Hematopoietic multipotent progenitor cell treated with erythropoietin and hydrocortisone succinate and interleukin-3 and kit ligand, for 15 days (in vitro differentiated cells): Measurements from ENCODE around the gene JAK2.
"Not testable (repeated sequence)": the region's sequence is repeated elsewhere in the genome, so short reads cannot be mapped to it uniquely, and the experiment has no call there.

Experiments
- DNase-seq: peaks from one replicate; pipeline ENCODE4 v3.0.0-alpha.2; 2015; ENCODE audit warnings: low spot score

The JAK2 gene

DNA sequence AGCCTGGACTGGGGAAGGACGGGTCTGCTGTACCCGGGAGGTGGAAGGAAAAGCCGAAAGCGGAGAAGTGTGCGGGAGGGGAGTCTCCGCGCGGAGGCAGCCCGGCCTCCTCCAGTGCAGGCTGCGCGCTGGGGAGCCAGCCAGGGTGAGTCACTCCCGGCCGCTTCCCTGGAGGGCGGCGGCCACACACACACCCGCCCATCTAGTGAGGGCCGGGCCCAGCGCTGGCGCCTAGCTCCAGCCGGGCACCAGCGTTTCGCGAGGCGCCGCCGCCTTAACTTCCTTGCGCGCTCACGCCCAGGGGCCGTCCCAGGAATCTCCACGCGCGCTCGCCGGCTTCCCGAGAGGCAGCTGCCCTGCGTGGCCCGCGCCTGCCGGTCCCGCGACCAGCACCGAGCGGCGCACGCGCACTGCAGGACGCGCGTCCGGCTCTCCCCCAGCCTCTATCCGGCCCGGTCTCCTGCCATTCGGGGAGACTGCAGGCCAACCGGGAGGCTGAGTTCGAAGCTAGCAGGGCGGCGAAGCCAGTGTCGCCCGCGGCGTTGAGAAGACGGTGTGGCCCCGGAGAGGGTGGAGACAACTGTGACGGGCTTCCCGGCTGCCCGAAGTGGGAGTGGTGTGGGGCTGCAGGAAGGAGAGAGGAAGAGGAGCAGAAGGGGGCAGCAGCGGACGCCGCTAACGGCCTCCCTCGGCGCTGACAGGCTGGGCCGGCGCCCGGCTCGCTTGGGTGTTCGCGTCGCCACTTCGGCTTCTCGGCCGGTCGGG is at the start of gene JAK2:
Gene JAK2 (plus strand): TSS at position 652 of the 765 bp plus-strand sequence. CDS start 36,716 bp downstream, outside the sequence.
- peak; percentile 90 for DNase-seq

DNA sequence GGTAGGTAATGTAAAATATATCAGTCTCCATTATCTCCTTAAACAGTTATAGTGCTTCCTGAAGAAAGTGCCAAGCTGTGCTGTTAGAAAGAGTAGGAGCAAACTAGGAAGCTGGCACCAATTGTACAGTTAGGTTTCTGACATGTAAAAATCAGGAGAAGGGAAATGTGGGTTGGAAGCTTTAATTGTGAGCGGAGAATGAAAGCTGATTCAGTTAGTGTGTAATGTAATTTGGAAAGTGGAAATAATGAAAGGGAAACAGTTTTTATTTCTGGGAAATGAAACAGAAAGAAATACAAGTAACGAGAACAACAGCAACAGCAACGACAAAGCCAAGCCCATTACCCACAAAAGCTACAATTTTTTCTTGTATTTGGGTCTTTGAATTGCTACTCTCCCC is 48.8 kb upstream of the JAK2 start:
- no peak for DNase-seq

DNA sequence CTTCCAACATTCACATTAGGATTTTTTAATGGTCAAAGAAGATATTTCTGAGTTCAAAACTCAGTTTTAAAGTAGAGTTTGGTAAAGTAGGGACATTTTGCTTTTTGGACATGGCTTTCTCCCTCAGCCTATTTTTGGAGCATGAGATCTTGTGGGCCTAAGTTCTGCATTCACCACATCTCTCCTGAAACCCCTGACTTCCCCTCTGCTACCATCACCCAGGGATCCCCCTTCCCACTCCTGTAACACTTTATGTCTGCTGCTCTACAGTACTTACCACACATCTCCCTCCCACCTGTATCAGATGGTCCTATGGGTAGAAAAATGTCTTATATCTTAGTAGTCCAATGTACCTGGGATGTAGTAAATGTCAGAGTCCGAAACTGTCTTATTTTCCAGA is 48.2 kb upstream of the JAK2 start:
- no peak for DNase-seq

DNA sequence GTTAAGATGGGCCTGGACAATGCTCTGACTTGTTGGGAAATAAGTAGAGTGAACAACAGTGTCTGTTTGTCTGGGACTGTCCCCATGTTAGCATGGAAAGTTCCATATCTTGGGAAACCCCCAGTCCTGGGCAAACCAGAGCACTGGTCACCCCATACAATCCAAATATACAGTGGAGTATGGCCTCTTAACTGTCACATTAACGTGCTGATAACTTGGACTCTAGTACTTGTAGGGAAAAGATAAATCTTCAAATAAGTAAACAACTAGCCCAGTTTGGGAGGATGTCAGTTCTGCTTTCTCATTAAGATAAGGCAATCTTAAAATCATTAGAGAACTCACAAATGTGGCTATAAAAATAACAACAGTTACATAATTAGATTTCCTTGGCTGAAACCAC is 47.6 kb upstream of the JAK2 start:
- no peak for DNase-seq

DNA sequence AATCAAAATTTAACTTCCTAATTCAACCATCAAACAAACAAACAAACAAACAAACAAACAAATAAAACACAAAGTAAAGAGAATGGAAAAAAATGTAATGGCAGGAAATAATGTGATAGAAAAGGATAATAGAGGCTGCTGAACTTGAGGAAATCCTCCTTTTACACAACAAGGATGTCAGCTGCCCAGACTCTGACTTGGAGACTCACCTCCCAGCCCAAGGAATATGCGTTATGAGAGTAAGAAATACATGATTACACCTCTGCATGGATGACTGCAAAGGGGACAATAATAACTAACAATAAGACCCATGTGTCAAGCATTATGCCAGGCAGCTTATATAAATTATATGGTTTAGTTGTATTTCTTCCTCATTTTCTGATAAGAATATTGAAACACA is 46.6 kb upstream of the JAK2 start:
- DNase-seq, result no peak

DNA sequence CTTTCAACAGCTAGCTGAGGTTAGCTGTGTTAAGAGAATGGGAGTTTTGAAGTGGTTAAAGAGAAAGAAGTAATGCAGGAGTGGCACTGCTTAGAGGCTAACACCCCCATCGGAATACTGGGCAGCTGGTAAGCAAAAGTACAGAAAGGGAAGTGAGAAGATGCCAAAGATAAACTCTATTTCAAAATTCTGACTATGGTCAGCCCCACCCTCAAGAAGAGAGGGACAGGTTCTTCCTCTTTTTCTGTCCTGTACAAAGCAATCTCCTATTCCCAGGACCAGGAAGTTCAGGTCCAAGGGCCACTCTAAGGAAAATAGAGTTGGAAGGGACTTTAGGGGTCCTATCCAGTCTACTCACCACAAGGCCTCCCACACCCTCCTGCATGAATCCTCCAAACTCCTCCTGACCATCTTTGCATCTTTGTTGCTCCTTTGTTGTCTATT is 45.9 kb upstream of the JAK2 start:
- DNase-seq, result no peak

DNA sequence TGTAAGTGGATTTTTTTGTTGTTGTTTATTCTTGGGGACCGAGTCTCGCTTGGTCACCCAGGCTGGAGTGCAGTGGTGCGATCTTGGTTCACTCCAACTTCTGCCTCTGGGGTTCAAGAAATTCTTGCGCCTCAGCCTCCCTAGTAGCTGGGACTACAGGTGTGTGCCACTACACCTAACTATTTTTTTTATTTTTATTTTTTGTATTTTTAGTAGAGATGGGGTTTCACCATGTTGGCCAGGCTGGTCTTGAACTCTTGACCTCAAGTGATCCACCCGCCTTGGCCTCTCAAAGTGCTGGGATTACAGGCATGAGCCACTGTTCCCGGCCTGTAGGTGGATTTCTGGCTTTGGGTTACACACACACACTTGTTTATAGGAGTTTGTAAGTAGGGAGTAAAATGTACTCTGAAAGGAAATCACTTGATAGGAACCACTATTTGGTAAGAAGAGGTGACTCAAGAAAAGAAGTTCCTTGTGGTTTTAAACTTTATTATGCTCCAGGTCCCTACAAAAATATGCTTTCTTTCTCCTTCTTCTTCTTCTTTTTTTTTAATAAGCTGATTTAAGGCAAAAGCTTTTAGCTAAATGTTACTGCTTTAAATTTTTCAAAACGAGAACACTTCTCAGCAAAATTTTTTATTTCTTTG is 42.9 kb upstream of the JAK2 start:
- DNase-seq, result not testable (repeated sequence)

DNA sequence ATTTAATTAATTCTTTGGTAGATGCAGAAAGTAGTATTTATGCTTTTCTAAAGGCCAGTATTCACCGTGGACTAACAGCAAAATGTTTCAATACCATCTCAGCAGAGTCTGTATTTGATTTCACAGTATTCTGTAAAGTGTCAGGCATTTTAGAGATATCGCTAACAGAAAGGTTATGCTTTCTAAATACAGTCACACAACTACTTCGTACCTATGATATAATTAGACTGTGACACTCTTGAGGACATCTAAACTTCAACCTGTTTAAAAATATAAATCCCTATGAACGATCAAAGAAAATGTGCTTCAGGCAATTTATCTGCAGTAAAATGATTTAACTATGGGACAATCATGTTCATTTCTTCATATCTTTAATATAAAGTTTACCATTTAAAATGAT is 41.7 kb upstream of the JAK2 start:
- DNase-seq, result no peak

DNA sequence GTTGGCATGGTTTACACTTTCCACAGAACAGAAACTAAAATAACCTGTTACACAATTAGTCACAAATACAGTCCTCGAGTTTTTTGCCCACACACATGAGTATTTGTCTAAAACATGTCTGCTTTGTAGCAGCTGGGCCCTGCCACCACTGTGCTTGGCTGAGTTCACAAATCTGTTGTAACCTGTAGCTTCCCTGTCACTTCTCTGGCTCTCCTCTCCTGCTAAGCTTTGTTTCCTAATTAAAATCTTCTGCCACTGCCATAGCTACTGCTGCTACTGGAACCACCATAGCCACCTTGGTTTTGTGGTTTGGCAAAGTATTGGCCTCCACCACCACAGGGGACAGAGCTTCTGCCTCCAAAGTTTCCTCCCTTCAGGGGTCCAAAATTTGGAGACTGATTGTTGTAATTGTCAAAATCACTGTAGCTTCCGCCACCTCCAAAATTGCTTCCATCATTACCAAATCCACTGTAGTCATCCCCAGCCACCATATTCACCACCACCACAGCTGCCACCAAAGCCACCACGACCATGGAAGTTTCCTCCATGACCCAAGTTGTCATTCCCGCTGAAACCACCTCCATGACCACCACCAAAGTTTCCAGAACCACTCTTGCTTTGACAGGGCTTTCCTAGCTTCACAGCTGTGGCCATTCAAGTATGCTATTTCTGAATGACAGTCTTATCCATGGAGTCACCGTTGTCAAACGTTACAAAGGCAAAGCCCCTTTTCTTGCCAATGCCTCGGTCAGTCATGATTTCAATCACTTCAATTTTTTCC is 40.5 kb upstream of the JAK2 start:
- DNase-seq, result not testable (repeated sequence)

DNA sequence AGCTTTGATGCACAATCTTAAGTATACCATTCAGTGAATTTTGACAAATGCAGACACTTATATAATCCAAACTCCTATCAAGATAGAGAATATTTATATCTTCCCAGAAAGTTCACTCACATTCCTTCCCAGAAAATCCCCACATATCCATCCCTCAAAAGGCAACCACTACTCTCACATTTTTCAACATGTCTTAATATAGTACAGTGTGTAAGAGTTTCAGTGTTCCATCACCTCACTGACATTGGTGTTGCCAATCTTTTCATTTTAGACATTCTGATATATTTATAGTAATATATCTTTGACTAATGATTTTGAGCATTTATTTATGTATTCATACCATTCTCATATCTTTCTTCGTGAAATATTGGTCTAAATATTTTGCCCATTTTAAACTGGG is 38.1 kb upstream of the JAK2 start:
- no peak for DNase-seq

DNA sequence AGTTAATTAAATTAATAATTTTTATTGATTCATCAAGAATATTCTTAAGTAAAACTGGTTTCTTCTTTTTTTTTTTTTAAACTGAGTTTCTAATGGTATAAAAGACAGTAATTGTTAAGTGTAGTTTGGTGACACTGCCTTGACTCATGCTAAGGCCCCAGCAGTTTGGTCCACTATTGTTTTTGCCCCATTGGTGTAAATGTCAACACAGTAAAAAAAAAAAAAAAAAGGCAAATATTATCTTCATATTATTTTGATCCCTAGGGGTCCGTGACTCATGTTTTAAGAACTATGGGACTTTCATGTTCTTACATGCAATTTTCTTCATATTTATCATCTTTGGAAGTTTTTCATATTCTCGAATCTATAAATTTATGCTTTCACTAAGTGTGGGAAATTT is 29.2 kb upstream of the JAK2 start:
- no peak for DNase-seq

DNA sequence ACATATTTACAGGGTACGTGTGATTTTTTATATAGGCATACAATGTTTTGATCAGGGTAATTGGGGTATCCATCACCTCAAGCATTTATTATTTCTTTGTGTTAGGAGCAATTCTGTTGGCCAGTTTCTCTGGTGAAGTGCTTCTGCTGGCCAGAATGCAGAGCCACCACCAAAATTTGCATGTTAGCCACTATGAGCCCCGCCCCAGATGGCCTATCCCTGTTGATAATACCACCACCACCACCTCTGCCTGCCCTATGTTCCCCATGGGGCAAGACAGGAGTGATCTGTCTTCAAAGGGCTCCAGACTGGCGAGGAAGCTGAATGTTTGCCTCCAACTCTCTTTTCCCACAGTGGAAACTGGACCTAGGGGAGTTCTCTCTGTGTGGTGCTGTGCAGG is 26.0 kb upstream of the JAK2 start:
- DNase-seq, result no peak

DNA sequence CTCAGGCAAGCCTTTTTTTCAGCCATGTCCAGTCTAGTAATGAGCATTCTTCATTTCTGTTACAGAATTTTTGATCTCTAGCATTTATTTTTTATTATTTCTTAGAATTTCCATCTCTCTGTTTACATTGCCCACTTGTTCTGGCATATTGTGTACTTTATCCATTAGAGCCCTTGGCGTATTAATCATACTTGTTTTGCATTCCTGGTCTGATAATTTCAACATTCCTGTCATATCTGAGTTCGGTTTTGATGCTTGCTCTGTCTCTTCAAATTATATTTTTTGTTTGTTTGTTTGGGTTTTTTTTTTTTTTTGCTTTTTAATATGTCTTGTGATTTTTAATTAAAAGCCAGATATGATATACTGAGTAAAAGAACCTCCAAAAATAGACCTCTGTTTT is 23.0 kb upstream of the JAK2 start:
- DNase-seq, result no peak

DNA sequence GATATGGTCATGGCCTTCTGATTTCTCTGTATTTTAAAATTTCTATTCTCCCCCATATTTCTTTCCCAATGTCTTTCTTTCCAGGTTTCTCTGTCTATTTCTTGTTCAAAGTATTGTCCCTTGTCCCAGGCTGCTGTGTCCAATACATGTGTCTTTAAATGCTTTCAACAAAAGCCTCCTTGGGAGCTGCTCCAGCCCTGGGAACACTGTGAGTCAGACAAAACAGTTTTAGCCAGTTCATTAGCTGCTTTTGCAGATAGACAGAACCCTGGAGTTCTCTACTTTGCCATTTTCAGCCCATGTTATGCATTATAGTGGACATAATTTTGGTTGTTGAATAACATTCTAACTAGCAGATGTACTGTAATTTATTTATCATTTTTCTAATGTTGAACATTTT is 20.5 kb upstream of the JAK2 start:
- no peak for DNase-seq

DNA sequence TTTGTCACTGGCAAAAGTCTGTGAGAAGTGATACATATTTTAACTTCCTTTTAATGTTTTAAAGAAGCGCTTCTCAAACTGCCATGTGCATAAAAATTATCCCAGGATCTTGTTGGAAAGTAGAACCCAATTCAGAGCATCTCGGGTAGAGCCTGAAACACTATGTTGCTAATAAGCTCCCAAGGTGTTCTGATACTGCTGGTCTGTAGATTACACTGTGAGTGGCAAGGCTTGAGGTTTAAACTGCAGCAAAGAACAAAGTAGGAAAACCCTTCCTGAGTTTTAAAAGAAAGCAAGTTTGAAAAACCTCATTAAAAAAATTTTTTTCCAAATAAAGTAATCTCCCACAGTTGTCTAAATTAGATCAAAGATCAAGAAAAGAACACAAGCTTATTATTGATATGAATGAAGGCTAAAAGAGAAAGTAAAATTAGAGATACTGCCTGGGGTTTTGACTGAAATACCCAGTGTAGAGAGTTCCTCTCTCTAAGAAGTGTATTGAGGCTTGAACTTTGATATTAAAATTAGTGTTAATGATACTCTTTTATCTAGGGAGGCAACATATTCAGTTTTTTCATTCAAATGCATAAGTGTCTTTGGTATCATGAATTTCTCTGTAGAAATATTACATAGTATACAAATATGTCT is 19.8 kb upstream of the JAK2 start:
- no peak for DNase-seq

DNA sequence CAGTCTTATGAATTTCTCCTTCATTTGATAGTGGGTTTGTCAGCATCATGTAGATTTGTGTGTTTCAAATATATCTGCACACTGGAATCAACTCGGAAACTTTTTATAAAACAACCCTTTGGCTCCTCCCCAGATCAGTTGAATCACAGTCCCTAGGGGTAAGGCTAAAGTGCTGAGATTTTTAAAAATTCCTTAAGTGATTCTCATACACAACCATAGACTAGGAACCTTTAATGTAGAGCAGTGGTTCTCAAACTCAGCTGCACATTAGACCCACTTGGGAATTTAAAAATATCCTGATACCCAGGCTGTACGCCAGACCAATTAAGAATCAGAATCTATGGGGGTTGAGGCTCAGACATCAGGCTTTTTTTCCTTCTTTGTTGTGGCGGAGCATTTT is 17.5 kb upstream of the JAK2 start:
- no peak for DNase-seq

DNA sequence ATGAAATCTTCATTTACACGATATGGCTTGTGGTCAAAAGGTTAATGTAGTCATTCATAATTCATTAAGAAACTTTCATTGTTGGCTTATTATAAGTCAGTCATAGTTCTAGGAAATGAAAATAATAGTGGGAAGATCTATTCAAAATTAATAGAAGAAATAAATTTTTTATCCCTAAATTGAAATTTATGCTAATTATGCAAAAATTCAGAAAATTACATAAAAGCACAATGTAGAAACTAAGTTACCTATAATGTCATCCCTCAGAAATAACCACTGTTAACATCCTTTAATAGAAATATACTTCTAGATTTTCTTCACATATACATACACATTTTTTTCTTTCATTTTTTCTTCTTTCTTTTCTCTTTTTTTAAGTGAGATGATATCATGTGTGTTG is 15.9 kb upstream of the JAK2 start:
- DNase-seq, result no peak

DNA sequence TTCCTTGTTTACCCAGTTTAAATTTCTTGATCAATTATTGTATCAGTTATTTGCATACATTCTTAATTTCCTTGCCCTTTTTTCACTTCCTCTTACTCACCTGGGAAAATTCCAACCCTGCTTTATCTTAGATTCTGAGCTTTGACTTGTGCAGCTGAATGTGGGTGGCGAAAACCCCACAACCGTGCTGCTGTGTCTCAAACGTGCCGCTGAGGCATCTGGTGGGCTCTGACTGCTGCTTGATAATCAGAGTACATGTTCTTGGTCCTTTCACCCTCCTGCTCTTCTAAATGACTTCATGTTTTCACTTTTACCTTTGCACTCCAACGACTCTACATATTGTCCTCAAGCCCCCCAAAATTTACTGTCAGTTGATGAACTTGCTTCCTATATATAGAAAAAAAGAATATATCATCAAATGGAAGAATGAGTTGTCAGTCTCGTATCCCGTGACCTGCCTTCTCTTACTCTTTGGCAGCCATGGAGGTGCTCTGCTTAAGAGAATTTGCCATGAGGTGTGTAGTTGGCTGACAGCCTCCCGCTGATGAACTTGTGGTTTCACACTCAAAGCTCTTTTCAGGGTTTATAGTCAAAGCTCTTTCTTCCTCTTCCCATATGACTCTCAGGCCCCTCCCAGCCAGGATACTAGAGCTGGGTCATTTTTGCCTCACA is 14.0 kb upstream of the JAK2 start:
- DNase-seq, result no peak

DNA sequence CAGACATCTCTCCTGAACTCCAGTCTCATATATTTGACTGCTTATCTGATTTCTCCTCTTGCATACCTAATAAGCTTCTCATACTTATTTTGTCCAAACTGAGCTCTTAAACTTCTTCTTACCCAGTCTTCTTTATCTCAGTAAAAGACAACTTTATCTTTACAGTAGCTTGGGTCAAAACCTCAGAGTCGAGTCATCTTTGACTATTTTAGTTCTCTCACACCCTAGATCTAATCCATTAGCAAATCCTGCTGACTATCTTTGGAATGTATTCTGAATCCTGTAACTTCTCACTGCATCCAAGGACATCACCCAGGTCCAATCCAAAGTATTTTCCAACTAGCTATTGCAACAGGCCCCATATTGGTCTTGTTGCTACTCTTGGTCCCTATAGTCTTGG is 11.8 kb upstream of the JAK2 start:
- no peak for DNase-seq

DNA sequence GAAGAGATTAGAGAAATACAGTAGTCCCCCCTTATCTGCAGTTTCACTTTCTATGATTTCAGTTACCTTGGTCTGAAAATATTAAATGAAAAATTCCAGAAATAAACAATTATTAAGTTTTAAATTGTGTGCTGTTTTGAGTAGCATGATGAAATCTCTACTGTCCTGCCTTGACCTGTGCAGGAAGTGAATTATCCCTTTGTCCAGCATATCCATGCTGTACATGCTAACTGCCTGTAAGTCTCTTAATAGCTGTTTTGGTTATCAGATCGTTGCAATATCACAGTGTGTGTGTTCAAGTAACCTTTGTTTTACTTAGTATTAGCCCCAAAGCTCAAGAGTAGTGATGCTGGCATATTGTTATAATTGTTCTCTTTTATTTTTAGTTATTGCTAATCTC is 11.2 kb upstream of the JAK2 start:
- no peak for DNase-seq

DNA sequence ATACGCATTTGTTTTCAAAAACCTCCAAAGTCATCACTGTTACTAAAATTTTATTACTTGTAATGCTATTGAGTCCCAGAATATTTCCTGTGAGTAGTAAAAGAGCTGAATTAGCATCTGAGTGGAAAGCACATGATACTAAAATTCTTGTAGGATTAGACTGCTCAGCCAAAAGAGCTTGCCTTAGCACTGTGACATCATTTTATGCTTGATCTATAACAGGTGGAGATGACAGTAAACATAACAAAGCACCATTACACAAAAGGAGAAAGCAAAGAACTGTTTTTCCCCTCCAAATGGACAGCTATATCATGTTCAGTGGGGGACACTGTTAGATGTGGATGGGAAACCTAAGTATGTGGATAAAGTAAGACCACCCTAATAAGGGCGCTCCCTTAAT is 5.8 kb upstream of the JAK2 start:
- DNase-seq, result no peak
